NCI-H2029 treated with DMSO at 0.1 percent for 48 hours (cell line): ENCODE data around the gene NKX2-2.
A peak's percentile ranks its signal among the peaks of the same experiment; 100 is the strongest.

Experiments
- DNase-seq: peaks from one replicate; lab custom pipeline; 2025; lab: John Stamatoyannopoulos, UW

The NKX2-2 gene

DNA sequence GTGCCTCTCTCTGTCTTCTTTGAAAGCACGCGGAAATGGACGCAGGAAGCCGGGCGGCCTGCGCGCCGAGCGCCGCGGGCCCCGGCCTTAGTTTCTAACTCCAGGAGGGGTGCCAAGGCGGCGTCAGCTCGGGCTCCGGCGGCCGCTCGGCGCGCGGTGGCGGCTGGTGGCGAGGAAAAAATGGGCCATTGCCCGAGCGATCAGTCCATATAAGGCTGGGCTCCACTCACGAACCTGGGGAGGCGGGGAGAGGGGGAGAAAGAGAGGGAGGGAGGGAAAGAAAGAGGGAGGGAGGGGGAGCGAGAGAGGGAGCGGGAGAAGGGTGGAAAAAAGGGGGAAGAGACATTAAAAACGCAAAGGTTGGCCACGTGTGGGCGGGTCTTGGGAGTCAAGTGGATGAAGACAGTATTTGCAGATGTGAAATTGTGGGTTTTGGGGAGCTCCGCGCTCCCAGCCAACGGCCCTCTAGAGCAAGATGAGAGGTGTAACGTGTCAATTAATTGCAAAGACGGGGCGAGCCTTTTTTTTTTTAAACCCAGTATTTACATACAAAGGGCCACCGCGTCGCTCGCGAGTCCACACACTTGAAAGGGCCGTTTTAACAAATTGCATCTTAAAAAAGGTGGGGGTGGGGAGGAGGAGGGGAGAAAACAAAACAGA is at the start of gene NKX2-2:
NKX2-2 (minus strand) TSS at position 184 of the 660 bp plus-strand sequence. CDS start 395 bp downstream, outside the sequence.
- DNase-seq = peak; percentile 79

DNA sequence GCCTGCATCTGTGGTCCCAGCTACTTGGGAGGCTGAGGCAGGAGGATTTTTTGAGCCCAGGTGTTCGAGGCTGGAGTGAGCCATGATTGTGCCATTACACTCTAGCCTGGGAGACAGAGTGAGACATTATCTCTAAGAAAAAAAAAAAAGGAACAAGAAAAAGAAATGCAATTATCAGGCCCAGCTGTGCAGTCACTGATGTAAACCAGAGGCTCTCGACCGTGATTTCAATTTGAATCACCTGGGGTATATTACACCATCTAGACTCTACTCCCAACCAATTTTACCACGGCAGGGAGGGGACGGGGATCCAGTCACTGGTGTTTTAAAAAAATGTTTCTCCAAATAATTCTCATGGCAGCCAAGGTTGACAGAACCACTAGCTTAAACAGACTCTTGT is 48.8 kb upstream of the NKX2-2 start:
- no peak for DNase-seq

DNA sequence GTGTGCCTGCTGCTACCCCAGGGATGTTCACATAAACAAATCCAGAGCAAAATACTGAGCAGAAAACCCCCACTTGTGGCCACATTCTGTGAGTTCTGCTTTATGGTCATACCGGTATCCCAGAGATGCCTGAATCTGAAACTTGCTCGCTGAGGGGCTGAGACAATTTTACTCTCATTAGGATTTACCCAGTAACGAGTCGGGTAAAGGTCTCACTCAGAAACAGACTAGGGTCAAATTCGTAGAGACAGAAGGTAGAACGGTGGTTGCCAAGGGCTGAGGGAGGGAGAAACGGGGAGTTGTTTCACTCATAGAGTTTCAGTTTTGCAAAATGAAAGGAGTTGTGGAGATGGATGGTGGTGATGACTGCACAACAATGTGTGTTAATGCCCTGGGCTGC is 45.4 kb upstream of the NKX2-2 start:
- no peak for DNase-seq

DNA sequence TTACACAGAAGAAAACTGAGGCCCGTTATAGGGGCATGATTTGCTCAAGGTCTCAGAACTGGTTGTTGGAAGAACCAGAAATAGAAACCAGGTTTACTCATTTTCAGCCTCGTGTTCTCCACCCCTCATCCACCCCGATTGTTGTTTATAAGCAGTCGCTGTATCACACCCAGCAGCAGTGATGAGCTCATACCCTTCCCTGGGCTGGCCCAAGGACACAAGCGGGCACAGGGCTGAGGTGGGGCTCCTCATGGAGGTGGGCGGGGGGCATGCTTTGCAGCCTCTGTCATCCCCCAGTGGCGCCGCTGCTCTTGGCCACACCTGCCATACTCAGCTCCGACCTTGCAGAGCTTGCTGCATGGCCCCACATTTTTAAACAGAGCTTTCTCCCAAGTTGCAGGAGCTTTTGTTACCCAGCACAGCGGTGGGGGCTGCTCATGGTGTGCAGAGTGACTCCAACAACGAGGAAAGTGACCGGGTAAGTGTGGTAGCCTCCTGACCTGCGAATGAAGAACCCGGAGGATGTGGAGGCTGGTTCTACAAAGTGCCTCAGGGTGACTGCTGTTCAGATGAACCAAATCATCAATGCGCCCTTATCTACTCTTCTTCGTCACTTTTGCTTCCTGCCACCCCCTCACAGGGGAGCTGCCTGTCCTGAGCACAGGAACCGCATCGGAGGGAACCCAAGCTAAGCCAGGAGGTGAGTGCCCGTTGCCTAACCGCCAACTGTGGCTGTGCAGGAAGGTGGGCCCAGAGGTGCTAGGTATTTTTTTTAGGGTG is 43.6 kb upstream of the NKX2-2 start:
- DNase-seq = no peak

DNA sequence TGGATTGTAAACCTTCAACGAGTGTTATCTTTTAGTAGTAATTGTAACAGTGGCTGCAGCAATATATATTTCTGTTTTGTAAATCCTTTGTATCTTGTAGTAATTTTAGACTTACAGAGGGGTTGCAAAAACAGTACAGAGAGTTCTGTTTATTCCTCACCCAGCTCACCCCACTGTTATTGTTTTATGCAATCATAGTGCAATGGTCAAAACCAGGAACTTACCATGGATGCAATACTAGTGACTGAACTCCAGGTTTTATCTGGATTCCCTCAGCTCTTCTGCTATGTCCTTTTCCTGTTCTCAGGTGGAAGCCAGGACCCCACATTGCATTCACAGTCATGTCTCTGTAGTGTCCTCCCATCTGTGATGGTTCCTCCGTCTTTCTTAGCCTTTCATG is 42.5 kb upstream of the NKX2-2 start:
- no peak for DNase-seq

DNA sequence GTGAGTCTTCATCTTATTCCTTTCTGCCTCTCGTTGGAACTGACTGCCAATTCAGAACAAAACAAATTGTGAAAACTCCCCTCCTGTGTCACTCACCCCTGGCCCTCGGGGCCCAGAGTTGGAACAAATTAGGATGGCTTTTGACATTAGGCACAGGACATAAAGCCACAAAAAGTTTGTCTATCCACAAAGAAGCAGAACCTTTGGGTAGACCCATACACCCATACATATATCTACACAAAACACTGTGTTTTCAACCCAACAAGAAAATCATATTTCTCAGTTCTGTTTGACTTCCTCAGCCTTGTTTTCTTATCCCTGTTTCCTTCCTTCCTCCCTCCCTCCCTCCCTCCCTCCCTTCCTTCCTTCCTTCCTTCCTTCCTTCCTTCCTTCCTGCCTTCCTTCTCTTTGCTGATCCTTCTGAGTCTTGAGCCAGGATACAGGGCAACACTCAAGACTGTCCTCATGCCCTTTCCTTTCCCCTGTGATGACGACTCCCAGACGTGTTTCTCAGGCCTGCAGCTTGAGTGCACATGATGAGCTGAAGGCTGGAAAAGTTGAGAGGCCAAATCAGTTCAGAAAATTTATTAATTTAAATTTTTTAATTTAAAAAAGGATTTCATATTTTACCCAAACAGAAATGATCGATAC is 41.7 kb upstream of the NKX2-2 start:
- DNase-seq = no peak

DNA sequence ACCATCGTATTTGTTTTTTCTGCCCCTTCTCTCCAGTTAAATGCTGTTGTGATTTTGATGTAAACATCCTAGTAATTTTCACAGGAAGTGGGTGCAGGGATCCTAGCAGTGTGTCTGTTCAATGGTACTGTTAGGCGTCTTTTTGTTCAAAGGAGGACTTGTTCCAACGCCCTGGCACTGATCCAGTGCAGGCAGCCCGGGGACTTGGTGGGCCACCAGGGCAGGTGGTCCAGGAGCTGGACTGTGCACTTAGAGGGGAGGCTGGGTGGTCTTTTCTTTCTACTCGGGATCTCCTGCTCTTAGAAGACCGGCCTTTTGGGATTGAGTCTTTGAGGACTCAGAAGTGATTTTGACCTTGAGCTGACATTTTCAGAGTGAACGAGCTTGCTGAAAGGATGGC is 41.1 kb upstream of the NKX2-2 start:
- no peak for DNase-seq

DNA sequence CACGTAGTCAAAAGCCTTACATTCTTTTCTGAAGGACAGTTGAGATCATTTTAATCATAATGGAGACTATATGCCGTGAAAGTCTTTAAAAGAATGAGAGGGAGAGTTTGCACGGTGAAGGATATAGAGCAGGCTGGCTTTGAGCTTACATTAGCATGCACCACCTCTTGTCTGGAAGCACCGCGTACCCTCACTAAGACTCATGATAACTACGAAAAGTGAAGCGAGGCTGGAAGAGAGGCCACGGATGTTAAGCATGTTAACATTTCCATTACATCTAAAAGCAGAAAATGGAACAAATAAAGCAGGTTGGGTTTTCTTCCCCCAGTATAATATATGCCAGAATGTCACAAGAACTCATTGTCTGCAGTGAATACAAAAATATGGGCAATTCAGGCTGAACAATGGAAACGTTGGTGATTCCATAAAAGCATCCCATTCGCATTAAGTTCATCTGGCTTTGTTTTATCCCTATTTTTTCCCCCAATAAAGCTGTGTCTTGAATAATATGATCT is 40.6 kb upstream of the NKX2-2 start:
- no peak for DNase-seq

DNA sequence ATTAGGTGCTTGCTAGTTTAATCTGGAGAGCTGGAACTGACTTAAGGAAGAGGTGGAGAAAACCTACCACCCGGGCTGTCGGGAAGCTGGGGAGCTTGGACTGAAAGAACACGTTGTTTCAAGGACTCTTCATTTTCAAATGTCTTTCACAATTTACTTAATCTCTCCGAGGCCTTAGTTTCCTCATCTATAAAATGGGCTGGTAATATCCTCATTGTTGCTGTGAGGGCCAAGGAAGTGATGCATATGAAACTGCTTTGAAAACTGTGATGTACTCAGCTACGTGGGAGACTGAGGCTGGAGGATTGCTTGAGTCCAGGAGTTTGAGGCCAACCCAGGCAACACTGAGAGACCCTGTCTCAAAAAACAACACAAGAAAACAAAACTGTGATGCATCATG is 36.7 kb upstream of the NKX2-2 start:
- DNase-seq = no peak

DNA sequence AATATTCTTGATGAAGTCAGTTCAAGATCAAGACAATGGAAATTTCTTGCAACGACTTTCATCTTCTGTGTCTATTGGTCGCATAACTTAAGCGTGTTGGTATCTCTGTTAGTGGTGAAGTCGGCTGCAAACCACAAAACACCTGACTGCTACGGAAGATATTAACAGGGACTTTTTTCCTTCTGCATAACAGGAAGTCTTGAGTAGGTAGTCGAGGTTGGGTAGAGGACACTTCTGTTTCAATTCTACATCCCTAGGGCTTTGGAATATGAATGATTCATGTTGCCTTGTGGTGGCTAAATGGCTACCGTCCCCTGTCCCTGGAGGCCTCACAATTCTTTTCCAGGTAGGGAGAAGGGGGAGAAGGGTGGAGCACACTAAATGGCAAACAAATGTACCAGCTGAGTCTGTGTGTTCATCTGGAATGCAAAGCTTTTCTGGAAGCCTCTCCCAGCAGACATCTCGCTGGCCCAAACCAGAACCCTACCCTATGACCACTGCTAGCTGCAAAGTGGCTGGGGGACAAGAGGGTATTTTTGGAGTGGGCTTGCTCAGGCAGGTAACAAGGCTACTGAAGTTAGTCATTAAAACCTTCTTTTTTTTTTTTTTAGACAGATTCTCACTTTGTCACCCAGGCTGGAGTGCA is 34.6 kb upstream of the NKX2-2 start:
- no peak for DNase-seq

DNA sequence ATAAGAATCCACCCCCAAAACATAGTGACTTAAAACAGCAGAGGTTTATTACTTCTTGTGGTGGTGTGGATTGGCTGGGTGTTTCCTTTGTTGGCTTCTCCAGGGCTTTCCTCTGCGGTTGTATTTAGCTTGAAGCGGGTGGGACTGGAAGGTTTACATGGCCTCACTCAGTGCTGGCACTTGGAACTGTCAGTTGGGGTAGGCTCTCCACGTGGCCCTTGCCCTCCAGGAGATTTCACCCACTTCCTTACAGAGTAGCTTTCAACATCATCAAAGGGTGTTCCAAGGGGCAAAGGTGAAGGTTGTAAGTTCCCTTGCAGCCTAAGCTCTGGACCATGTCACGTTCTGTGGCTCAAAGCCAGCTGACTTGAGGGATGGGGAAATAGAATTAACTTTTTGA is 32.5 kb upstream of the NKX2-2 start:
- DNase-seq = no peak

DNA sequence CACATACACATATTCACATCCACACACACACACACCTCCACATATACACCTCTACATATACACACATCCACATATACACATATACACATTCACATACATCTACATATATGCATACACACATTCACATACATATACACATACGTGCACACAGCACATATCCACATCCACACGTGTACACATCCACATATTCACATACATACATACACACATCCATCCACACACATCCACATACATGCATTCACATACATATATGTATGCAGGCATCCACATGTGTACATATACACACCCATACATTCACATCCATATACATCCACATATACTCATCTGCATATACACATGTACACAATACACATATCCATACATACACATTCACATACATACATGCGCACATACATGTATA is 25.6 kb upstream of the NKX2-2 start:
- no peak for DNase-seq

DNA sequence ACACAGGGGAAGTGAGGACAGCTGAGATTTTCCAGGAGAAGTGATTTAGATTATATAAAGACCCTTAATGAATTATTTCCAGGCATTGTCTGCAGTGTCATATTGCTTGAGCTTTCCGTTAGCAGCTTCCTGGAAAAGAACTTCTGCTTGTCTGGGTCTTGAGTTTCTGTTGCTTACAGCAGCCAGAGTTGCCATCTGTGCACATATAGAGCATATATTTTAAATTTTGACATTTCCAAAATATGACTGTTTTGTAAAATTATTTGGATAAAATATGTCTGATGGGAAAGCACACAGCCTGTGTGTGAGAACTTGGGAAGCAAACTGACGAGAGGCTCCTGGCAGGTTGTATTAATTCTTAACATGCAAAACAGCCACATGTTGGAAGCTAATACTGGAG is 21.0 kb upstream of the NKX2-2 start:
- DNase-seq = peak; percentile 95

DNA sequence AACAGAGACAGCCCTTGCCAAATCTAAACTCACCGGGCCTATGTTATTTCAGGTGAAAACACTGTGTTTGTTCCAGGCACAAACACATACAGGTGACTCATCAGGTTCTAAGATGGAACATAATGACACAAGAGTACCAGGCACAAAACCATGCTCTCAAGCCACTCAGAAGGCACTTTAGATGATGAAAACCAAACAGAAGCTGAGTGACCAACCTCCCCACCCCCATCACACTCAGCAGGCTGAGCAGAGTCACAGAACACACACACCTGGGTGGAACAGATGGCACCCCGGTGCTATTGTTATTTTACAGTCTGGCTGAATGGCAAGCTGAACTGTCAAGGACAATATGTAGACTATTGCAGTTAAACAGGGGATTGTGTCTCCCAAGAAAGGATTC is 20.6 kb upstream of the NKX2-2 start:
- peak; percentile 99 for DNase-seq

DNA sequence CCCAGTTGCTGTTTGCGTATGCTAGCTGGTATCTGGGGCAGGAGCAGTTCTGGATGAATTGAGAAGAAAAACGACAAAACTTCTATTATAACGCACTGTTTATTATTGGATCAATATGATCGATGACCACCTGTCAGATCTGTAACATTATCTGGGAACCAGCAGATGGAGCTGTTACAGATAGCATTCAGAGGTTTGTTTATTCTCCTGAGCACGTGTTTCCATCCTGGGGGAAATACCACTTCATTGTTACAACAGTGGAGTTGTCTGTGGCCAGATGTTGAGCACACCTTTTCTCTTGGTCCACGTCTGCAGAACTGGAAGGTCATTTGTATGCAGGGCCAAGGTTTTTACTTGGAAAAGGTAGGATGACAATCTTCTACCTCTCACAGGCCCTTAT is 16.0 kb upstream of the NKX2-2 start:
- peak; percentile 74 for DNase-seq

DNA sequence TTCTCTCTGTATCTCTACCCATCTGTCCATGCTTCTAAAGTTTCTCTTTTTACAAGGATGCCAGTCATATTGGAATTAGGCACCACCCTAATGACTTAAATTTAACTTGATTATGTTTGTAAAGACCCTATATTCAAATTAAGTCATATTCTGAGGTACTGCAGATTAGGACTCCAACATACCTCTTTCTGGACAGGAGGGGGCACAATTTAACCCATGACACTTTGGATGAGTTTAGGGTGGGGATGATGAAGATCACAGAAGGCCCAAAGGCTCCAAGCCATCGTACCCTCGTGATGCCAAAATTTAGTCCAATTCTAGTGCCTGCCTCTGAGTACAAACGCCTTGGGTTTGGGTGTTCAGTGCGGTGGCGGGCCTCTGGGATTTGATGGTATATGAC is 15.0 kb upstream of the NKX2-2 start:
- DNase-seq = no peak

DNA sequence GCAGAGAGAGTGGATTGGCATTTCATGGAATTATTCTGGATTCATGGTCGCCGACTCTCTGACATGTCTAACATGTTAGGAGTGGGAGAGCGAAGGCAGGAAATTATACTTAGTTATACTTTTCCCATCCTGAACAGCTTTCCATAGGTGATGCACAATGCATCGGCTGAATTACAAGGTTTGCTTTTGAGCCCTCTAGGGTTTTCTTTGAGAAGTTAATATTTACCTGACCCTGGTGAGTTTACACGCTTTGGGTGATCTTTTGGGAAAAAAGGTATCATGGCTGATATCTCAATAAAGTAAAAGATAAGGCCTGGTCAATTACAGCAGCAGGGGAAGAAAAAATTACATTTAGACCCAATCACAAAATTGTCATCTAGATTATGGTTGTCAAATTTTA is 14.0 kb upstream of the NKX2-2 start:
- DNase-seq = no peak

DNA sequence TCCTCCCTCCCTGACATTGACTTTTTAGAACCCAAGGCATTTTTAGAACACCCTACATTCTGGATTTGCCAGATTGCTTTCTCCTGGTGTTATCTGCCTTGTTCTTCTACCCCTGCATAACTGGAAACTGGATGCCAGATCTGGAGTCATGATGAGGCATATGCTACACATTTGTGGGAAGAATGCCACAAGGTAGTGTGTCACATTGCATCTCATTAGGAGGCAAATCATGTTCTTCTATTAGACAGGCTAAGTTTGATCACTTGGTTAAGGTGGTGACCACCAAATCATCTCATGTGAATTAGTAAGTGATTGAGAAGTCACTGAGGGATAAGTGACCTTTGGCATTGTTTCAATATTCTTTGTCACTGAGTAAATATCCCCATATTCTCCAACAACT is 12.9 kb upstream of the NKX2-2 start:
- no peak for DNase-seq

DNA sequence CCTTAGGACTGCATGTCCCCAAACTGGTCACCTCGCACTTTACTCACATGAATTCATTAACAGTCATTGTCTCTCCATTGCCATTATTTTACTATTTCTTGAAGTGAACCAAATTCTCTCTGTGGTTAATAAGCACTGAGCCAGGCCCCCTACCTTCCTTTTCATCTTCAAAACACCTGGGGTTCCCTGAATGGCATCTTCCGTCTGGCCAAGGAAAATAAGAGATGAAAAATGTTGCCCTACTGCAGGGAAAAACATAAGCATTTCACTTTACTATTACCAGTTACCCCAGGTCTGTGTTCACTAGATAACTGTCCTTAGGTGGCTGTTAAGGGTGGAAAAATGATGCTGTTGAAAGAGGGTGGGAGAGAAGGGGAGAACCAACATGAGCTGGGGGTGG is 10.0 kb upstream of the NKX2-2 start:
- DNase-seq = no peak

DNA sequence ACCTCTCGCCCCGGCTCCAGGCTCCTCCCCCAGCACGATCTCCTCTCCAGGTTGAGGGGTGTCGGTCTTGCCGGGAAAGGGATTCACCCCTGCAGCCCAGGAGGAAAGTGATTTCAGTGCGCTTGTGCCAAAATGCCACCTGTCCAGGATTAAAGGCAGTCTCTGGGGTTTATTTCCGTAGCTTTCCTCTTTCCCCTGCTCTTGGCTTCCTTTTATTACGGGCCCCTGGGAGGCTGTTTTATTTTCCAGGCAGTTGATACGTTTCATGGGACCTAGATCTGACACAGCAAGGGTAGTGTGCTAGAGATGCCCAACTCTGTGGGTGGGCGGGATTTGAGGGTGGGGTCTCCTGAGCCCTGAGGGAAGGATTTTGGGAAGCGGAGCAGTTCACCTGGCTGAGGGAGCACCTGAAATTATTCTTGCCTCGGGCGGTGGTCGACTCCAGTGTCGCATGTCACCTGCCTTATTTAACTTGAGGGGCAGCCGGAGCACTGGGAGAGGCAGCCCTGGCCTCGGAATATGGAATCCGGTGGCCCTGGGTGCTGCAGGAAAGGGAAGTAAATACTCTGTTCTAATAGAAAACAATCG is 9.5 kb upstream of the NKX2-2 start:
- no peak for DNase-seq

DNA sequence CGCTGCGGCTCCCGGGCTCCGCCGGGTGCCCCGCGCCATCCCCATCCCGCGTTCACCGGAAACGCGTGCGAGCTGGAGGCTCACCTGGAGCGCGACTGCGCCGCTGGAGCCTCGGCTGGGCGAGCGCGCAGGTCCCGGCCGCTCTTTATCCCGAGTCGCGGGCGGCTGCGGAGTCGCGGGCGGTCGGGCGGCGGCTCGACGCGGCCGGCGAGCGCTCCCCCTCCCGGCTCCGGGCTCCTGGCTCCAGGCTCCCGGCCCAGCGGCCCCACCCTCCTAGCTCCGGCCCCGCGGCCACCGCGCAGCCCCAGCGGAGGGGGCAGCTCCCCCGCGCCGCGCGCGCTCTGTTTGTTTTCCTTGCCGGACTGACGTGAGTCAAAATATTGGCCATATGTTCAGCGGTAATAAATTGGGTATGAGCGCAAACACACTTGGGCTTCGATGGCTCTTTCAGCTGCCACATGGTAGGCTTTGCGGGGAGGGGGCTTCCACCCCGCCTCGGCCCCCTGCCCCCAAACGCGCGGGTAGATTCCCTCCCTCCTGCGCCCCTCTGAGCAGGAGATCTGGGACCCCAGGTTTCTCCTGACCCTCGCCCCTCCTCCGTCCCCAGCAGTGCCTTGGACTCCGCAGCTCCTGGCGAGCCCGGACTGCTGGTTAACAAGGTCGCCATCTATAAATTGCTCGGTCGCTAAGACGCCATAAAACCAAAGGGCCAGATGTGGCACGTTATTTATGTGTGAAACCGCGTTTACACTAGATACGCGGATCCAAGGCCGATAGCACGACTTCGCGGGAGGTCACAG is 8.8 kb upstream of the NKX2-2 start:
- no peak for DNase-seq
